Activated CD4-positive, alpha-beta T cell treated with anti-CD3 and anti-CD28 coated beads, Interleukin-2, amount 10 ng/mL, durations not matched to agents 7 days and 5 days (primary cell): ENCODE measurements around the gene BMP2K. TPM values are rescaled to one million over a fixed set of nuclear protein-coding genes. Genes with fewer than 3 reads are reported as not detected.
"Not testable (repeated sequence)": the region's sequence is repeated elsewhere in the genome, so short reads cannot be mapped to it uniquely, and the experiment has no call there.

ENCODE experiments used
- CTCF ChIA-PET: fragments of 350-600 bp; sonication (Branson Sonifier 250); formaldehyde crosslinking; loops from one replicate; lab custom pipeline; 2021; ENCODE audit warnings: antibody characterized with exemption; lab: Charles Lee
- POLR2A ChIA-PET: fragments of 350-600 bp; sonication (Branson Sonifier 250); formaldehyde crosslinking; loops from one replicate; lab custom pipeline; 2021; ENCODE audit warnings: antibody characterized with exemption; lab: Charles Lee
- DNase-seq: peaks from one replicate; pipeline ENCODE4 v3.0.0-alpha.2; 2020
- H3K27ac Mint-ChIP-seq: one replicate; pipeline ENCODE4 v1.8.0; 2021; ENCODE audit warnings: mild to moderate bottlenecking, moderate library complexity, mixed read lengths
- H3K27me3 Mint-ChIP-seq: one replicate; pipeline ENCODE4 v1.8.0; 2021; ENCODE audit warnings: mixed read lengths
- H3K36me3 Mint-ChIP-seq: one replicate; pipeline ENCODE4 v1.8.0; 2021; ENCODE audit warnings: low read depth, mixed read lengths
- H3K4me1 Mint-ChIP-seq: one replicate; pipeline ENCODE4 v1.8.0; 2021; ENCODE audit warnings: mixed read lengths
- H3K4me3 Mint-ChIP-seq: one replicate; pipeline ENCODE4 v1.8.0; 2021; ENCODE audit warnings: mild to moderate bottlenecking, moderate library complexity, mixed read lengths
- H3K9me3 Mint-ChIP-seq: one replicate; pipeline ENCODE4 v1.8.0; 2021; ENCODE audit warnings: mixed read lengths
- total RNA-seq, 2 experiments: library from RNA; stranded (reverse); gene quantifications; one replicate each; pipeline ENCODE4 v1.2.3, GENCODE V29; 2021

The BMP2K gene
- total RNA-seq, 2 experiments from 2014 or later = 23.2 to 31.3 TPM

GRCh38 chr4:78901882-78902281 is 125.7 kb downstream of the BMP2K start:
- Mint-ChIP-seq H3K4me1 (no peaks in the 10 kb centered on the region), H3K36me3 (no peaks in the 10 kb centered on the region), H3K4me3 (no peak overlapping the region), H3K27me3 (no peaks in the 10 kb centered on the region), H3K9me3 (no peaks in the 10 kb centered on the region), H3K27ac (no peak overlapping the region)
- ChIA-PET POLR2A (no interaction called here), CTCF (no interaction called here)
- no peak for DNase-seq

- H3K4me1 Mint-ChIP-seq = no peaks in the 10 kb centered on the region
- no peak overlapping the region for H3K4me3 Mint-ChIP-seq
- H3K9me3 Mint-ChIP-seq = no peaks in the 10 kb centered on the region
- ChIA-PET CTCF (no interaction called here), POLR2A (no interaction called here)
- H3K27me3 Mint-ChIP-seq = no peaks in the 10 kb centered on the region
- no peak for DNase-seq
- H3K36me3 Mint-ChIP-seq = no peaks in the 10 kb centered on the region
- H3K27ac Mint-ChIP-seq = no peak overlapping the region
Observed at GRCh38 chr4:78902298-78902697, 126.1 kb downstream of the BMP2K start.

- H3K27me3 Mint-ChIP-seq = no peaks in the 10 kb centered on the region
- H3K4me1 Mint-ChIP-seq = no peaks in the 10 kb centered on the region
- CTCF ChIA-PET = interaction anchor here (0.7 kb wide), 1 partner anchor 203 kb away, joined by 3 read pairs; no protein-coding TSS in a partner anchor
- no peak for DNase-seq
- POLR2A ChIA-PET = no interaction called here
- no peak overlapping the region for H3K4me3 Mint-ChIP-seq
- H3K36me3 Mint-ChIP-seq = peaks cover 3% of the 10 kb centered on the region
- H3K27ac Mint-ChIP-seq = no peak overlapping the region
- H3K9me3 Mint-ChIP-seq = no peaks in the 10 kb centered on the region
Observed at GRCh38 chr4:78904143-78904542, 128.0 kb downstream of the BMP2K start.

GRCh38 chr4:78907638-78908037 is 131.5 kb downstream of the BMP2K start:
- DNase-seq = no peak
- Mint-ChIP-seq H3K4me3 (no peak overlapping the region), H3K36me3 (peaks cover 21% of the 10 kb centered on the region), H3K4me1 (no peaks in the 10 kb centered on the region), H3K27ac (no peak overlapping the region), H3K9me3 (no peaks in the 10 kb centered on the region), H3K27me3 (no peaks in the 10 kb centered on the region)
- ChIA-PET POLR2A (no interaction called here), CTCF (no interaction called here)

- H3K9me3 Mint-ChIP-seq, H3K4me1 Mint-ChIP-seq, POLR2A ChIA-PET, H3K27me3 Mint-ChIP-seq, CTCF ChIA-PET, H3K27ac Mint-ChIP-seq, H3K4me3 Mint-ChIP-seq, DNase-seq: not testable (repeated sequence)
- H3K36me3 Mint-ChIP-seq = peaks cover 21% of the 10 kb centered on the region
Observed at GRCh38 chr4:78908974-78909373, 132.8 kb downstream of the BMP2K start.

GRCh38 chr4:78910612-78911011 is 134.5 kb downstream of the BMP2K start:
- Mint-ChIP-seq H3K4me1 (no peaks in the 10 kb centered on the region), H3K4me3 (no peak overlapping the region)
- POLR2A ChIA-PET = no interaction called here

GRCh38 chr4:78922207-78922606 is 146.1 kb downstream of the BMP2K start:
- H3K9me3 Mint-ChIP-seq = no peaks in the 10 kb centered on the region
- H3K27ac Mint-ChIP-seq = no peak overlapping the region
- CTCF ChIA-PET = interaction anchor here (0.6 kb wide), 1 partner anchor 712 kb away, joined by 3 read pairs; no protein-coding TSS in a partner anchor
- DNase-seq = no peak
- H3K4me3 Mint-ChIP-seq = no peak overlapping the region
- peaks cover 7% of the 10 kb centered on the region for H3K4me1 Mint-ChIP-seq
- POLR2A ChIA-PET = interaction anchor here (0.6 kb wide), 1 partner anchor 10 kb away, joined by 4 read pairs; no protein-coding TSS in a partner anchor
- H3K36me3 Mint-ChIP-seq = peaks cover 23% of the 10 kb centered on the region
- H3K27me3 Mint-ChIP-seq = no peaks in the 10 kb centered on the region

More at GRCh38 chr4:78910612-78911011, 134.5 kb downstream of the BMP2K start:
- Mint-ChIP-seq H3K27ac (no peak overlapping the region), H3K9me3 (no peaks in the 10 kb centered on the region), H3K27me3 (no peaks in the 10 kb centered on the region), H3K36me3 (peaks cover 26% of the 10 kb centered on the region)
- DNase-seq = no peak
- CTCF ChIA-PET = no interaction called here

GRCh38 chr4:78923464-78924312 is 147.5 kb downstream of the BMP2K start:
- no peaks in the 10 kb centered on the region for H3K27me3 Mint-ChIP-seq
- DNase-seq = no peak
- peaks cover 26% of the 10 kb centered on the region for H3K36me3 Mint-ChIP-seq
- CTCF ChIA-PET = interaction anchor here (0.6 kb wide), 1 partner anchor 65 kb away, joined by 3 read pairs; no protein-coding TSS in a partner anchor
- H3K4me1 Mint-ChIP-seq = peaks cover 9% of the 10 kb centered on the region
- H3K4me3 Mint-ChIP-seq = no peak overlapping the region
- H3K27ac Mint-ChIP-seq = no peak overlapping the region
- no peaks in the 10 kb centered on the region for H3K9me3 Mint-ChIP-seq
- POLR2A ChIA-PET = no interaction called here

- Mint-ChIP-seq H3K27me3 (no peaks in the 10 kb centered on the region), H3K4me1 (peaks cover 9% of the 10 kb centered on the region), H3K9me3 (no peaks in the 10 kb centered on the region), H3K36me3 (peaks cover 38% of the 10 kb centered on the region), H3K27ac (no peak overlapping the region), H3K4me3 (no peak overlapping the region)
- no peak for DNase-seq
- POLR2A ChIA-PET = no interaction called here
- CTCF ChIA-PET = interaction anchor here (1.1 kb wide), 1 partner anchor 11 kb away, joined by 3 read pairs; no protein-coding TSS in a partner anchor
Observed at GRCh38 chr4:78926826-78927225, 150.7 kb downstream of the BMP2K start.

GRCh38 chr4:78928835-78929234 is 152.7 kb downstream of the BMP2K start:
- peaks cover 3% of the 10 kb centered on the region for H3K4me1 Mint-ChIP-seq
- H3K36me3 Mint-ChIP-seq = peaks cover 36% of the 10 kb centered on the region
- POLR2A ChIA-PET = no interaction called here
- DNase-seq = no peak
- H3K4me3 Mint-ChIP-seq = no peak overlapping the region
- no peaks in the 10 kb centered on the region for H3K9me3 Mint-ChIP-seq
- CTCF ChIA-PET = no interaction called here
- H3K27me3 Mint-ChIP-seq = no peaks in the 10 kb centered on the region
- H3K27ac Mint-ChIP-seq = no peak overlapping the region

- H3K9me3 Mint-ChIP-seq = no peaks in the 10 kb centered on the region
- no peak overlapping the region for H3K4me3 Mint-ChIP-seq
- H3K36me3 Mint-ChIP-seq = peaks cover 35% of the 10 kb centered on the region
- H3K27ac Mint-ChIP-seq = no peak overlapping the region
- CTCF ChIA-PET = no interaction called here
- POLR2A ChIA-PET = no interaction called here
- H3K27me3 Mint-ChIP-seq = no peaks in the 10 kb centered on the region
- peaks cover 1% of the 10 kb centered on the region for H3K4me1 Mint-ChIP-seq
- DNase-seq = no peak
Observed at GRCh38 chr4:78930016-78930629, 154.0 kb downstream of the BMP2K start.

GRCh38 chr4:78936989-78937388 is 160.8 kb downstream of the BMP2K start:
- Mint-ChIP-seq H3K4me3 (no peak overlapping the region), H3K27me3 (peaks cover 1% of the 10 kb centered on the region), H3K4me1 (peaks cover 34% of the 10 kb centered on the region), H3K27ac (no peak overlapping the region), H3K9me3 (no peaks in the 10 kb centered on the region), H3K36me3 (peaks cover 9% of the 10 kb centered on the region)
- POLR2A ChIA-PET = no interaction called here
- no peak for DNase-seq
- CTCF ChIA-PET = no interaction called here

GRCh38 chr4:78937837-78938236 is 161.7 kb downstream of the BMP2K start:
- CTCF ChIA-PET = no interaction called here
- POLR2A ChIA-PET = no interaction called here
- no peak overlapping the region for H3K27ac Mint-ChIP-seq

More at GRCh38 chr4:78937837-78938236, 161.7 kb downstream of the BMP2K start:
- Mint-ChIP-seq H3K4me1 (peaks cover 34% of the 10 kb centered on the region), H3K27me3 (peaks cover 6% of the 10 kb centered on the region), H3K4me3 (peak overlapping the region; percentile 37), H3K36me3 (peaks cover 9% of the 10 kb centered on the region), H3K9me3 (no peaks in the 10 kb centered on the region)
- DNase-seq = no peak
